ENCODE measurements around the gene DOCK4.

Gene DOCK4

DNA sequence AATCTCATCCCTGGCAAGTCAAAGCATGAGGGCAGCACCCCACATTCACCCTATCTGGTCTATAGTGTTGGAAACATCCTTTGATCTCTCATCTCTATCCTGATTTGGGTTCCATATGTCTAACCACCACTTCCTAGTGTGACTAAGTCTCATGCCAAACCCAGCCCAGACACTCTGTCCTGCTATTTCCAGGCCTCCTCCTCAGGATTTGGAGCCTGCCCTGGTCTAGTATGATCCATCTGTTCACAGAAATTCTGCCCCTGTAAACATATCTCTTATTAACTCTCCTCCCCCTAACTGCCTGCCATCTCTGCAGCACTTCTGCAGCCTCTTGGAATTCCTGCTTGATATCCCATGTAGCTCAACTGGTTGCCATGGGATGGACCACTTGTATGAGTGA is 323.0 kb downstream of the DOCK4 start:
- no peak for DNase-seq

DNA sequence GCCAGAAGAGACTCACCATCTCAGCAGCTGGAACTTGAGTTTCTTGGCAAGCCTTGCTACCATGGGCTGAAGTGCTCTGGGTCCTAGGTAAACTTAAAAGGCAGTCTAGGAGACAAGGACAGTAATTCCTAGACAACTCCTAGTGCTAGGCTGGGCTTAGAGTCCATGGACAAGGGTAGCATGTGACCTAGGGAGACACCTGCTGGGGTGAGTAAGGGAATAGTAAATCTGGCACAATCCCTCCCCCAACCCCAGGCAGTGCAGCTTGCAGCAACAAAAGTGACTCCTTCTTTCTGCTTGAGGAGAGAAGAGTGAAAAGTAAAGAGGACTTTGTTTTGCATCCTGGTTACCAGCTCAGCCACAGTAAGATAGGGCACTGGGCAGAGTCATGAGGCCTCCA is 327.4 kb downstream of the DOCK4 start:
- DNase-seq, result no peak

DNA sequence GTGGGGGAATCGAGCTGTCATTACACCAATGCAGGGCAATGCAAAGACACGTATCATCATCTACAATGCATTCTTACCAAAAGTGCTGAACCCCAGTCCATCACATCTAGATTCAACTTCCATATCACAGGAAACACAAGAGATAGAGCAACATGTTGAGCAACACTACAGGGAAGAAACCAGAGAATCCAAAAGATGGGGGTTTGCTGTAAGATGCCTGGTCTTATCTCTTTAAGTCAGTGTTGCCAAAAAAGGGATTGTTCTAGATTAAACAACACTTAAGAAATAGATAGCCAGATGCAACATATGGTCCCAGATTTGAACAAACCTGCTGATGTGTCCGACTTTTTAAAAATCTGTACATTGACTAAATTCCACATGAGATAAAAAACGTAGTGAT is 328.3 kb downstream of the DOCK4 start:
- DNase-seq, result no peak

DNA sequence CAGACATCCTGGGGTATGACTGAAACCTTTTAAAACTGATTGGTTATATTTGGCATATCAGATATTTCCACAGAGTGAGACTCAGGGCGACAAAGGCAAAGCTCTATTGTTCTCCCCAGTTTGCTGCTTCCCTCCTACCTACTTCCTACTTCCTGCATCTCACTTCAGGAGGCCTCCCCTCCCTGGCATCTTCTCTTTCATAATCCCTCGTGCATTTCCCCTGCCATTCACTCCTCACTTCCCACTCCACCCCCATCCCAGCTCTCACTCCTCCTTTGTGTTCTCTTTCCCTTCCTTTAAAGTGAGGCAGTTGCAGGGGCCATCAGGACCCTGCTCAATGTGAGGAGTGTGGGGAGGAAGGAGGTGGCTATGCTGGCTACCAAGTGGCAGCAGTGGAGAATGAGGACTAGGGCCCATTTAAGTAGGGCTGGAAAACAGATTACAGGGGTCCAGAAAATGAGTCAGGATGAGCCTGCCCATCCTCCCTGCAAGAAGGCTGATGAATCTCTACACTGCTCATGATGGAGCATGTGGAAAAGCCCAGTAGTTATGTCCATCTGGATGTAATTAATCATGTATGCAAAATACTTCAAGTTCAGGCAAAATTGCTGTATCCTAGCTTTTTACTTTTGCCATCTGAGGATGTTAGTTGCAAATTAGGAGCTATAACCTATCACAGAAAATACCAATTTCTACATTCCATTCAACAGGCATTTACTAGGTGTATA is 332.1 kb downstream of the DOCK4 start:
- DNase-seq, result no peak

DNA sequence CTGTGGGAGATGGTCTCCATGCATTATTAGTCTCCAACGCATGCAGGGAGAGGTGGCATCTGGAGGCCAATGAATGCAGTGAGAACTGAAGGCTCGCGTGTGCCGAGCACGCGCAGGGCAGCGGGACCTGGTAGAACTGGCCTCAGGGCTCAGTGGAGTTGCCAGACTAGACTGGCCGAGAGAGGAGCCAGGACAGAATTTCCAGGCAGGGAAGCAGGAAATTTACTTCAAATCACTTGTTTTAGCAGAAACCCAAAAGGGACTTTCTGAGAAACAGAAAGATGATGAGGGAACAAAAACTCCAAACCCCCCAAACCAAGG is 332.9 kb downstream of the DOCK4 start:
- no peak for DNase-seq

DNA sequence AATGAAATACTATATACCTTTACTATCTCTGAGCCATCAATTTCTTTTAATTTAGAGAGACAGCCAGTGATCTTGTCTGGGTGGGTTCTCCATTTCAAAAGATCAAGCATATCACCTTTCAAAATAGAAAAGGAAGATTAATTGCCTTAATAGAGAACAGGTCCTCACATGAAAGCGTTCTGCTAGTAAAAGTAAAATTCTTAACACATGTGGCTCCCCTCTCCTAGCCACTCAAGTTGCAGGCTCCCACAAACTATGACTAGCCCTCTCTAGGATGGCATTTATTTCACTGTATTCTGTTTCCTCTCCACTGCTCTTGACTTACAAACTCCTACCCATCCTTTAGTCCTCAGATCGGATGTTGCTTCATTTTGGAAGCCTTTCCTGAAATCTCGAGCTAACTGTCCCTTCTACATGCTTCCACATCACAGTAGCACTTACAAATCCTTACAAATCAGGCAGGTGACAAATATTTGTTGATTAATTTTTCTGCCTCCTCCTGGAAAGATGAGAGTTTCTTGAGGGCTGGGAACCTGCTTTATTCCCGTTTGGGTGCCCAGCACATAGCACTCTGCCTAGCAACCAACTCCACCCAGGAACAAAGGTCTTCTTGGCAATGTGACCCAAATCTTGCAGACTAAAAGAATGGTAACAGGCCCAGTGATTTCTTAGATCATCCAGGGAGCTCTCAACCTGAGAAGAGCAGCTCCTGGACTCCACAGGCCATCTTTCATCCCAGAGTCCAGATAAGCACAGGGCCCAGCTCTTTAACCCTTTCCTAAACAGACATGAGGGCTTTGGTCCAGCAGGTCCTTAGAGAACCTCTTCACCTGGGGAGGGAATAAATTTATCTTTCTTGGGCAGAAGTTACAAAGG is 333.5 kb downstream of the DOCK4 start:
- no peak for DNase-seq

DNA sequence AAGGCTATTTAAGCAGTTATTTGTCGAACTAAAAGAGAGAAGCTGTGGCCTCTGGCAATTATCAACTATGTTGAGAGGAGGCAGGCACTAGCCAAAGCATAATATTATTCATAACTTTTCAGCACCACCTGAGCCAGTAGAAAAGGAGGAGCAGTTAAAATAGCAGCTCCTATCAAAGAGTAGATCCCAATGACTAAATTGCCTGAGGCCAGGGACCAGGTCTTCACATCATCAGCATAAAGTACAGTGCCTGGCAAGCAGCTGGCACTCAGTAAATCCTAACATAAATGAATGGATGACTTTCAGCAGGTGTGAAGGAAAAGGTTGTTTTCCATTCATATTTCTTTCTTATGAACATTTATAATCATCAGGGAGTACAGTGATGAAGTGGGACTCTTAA is 334.9 kb downstream of the DOCK4 start:
- no peak for DNase-seq

DNA sequence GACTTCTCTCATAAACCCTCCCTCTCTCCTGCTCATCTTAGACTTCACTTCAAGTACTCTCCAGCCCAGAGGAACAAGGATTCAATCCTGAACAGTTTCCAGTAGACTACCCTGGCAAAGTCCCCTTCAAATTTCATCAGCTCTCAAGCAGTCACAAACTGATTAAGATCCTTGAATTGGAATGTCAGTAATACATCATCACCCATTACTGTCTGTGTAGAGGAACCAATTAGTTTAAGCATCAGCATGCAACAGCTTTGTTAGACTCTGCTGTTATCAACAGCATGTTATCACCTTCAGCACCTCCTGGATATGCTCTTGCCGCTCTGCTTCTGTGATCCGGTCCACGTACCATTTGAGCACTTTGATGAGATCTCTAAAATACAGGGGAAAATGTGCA is 336.9 kb downstream of the DOCK4 start:
- no peak for DNase-seq

DNA sequence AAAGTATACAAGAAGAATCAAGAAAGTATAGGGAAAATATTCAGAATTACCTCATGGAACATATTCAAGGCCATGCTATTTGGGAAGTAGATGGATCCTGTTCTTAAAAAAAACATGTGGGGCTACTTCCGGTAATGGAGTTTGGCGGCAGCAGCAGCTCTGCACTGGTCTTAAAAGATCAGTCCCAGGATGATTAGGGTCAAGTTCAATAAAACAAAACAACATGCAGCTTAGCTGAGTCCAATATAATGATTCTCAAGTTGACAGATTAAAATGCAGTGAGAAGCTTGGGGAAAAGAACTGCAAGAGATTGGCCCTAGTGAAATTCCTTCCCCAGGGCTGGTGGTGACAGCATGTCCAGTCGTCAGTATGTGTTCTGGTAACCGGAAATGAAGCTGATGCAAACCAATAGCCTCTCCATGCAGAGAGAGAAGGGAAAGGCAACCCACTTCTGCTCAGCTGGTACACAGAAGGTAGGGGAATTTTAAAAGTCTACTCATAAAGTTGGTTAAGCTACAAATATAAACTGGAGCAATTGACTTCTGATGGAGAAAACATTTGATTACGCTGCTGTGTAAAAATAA is 338.8 kb downstream of the DOCK4 start:
- DNase-seq, result no peak

DNA sequence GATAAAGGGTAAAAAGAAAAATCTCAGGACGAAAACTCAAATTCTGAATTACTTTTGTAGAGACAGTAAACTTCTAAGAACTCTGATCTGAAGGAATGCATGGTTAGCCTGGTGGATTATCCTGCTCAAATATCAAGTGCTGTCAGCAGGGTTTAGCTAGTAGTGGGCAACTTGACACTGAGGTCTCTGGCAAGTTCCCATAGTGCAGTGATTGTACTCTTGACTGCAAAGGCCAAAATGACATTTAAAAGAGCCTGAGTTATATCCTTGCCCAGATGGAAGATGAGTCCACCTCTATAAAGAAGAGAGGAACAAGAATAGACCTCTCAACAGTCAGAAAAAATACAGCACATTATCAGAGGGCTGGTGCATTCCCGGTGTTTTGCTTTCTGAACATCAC is 339.4 kb downstream of the DOCK4 start:
- no peak for DNase-seq

DNA sequence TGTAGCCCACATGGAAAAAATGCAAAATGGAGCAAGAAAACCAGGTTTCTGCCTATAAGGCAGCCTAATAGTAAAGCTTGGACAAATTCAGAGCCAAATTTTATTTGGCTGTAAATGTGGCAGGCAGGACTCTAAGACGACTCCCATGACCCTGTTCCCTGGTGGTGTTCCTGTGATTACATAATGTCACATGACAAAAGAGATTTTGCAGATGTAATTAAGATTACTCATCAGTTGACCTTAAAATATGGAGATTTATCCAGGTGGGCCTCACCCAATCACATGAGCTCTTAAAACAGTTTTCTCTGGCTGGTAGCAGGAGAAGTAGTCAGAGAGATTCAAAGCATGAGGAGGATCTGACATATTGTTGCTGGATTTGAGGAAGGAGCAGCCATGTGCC is 340.8 kb downstream of the DOCK4 start:
- DNase-seq, result no peak

DNA sequence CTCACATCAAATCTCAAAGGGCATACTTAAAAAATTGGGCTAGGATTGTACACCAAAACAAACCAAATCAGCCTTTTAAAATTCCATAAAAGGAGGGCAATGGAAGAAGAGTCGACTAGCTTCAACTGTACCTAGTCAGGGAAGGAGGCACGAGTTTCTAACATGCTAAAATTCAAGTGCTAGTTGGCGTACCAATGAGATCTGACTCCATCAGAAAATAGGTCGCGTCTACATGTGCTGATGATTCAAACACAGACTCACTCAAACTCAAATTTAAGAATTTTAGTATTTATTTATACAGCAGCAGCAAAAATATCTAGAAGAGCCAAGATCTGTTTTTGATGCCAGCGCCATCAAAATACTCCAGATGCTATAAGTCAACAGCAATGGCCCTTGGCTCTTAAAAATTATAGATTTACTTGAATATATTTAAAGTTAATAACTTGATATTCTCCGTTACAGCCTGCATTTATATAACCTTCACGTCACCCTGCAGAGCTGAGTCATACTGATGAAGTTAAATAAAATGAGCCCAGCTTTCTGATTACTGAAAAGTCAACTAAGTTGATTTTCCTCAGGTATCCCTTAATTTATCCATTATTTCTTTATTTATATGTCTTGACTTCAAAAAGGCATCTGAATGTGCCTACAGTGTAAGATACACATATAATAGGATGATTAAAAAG is 341.8 kb downstream of the DOCK4 start:
- DNase-seq, result no peak

DNA sequence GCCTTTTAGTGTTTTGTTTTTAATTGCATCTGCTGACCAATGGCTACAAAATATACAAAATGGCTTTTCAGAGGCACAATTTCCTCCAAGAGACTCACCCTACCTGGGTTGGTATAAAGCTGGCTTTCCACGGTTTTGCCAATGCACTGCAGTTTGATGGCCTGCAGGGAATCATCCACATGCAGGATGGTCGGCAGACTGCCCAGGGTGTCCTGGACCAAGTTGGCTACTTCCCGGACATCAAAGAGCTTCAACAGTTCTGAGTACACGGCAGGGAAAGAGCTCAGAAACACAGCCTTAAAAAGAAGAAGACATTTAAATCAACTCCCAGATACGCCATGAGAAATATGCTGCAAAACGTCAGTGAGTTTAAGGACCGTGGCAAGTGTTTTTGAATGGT is 342.9 kb downstream of the DOCK4 start:
- no peak for DNase-seq

DNA sequence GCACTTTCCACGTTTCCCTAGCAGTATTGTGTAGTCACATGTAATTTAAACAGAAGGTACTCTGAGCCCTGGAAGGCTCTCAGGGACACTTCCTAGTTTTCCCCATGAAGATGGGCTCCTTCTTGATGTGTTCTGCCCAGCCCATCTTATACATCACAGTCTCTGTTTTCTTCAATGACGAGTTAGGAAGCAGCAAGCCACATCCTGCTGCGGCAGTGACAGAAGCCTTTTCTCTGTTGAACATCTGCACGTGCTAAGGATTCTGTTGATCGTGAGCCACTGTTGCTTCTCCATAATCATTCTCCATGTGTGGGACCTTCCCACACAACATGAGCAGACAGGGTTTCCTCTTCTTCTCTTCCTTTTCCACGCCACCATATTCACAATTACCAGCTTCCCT is 346.0 kb downstream of the DOCK4 start:
- DNase-seq, result no peak

DNA sequence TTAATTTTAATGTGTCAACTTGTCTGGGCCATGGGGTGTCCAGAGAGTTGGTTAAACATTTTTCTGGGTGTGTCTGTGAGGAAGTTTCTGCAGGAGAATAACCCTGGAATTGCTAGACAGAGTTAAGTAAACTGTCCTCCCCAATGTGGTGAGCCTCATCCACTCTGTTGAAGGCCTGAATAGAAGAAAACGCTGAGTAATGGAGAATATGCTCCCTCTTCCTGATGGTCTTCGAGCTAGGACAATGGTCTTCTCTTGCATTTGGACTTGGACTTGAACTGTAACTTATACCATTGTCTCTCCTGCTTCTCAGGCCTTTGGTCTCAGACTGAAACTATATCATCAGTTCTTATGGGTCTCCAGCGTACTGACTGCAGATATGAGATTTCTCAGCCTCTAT is 347.9 kb downstream of the DOCK4 start:
- no peak for DNase-seq

DNA sequence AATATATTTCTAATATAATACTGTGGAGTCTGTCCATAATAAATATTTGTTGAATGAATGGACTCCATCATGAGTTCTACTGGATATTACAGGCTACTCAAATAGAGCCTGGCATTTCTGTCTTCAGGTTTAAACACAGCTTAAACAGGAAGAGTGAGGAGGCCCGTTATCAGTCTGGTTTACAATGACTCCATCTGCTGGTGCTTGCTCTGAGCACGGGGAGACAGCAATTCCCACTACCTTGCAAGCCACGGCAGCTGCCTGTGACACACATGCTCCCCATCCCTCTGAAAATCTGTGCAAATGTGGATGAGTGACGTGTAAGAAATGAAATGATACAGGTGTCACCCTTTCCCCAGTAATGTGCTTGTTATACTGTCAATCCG is 350.4 kb downstream of the DOCK4 start:
- no peak for DNase-seq

DNA sequence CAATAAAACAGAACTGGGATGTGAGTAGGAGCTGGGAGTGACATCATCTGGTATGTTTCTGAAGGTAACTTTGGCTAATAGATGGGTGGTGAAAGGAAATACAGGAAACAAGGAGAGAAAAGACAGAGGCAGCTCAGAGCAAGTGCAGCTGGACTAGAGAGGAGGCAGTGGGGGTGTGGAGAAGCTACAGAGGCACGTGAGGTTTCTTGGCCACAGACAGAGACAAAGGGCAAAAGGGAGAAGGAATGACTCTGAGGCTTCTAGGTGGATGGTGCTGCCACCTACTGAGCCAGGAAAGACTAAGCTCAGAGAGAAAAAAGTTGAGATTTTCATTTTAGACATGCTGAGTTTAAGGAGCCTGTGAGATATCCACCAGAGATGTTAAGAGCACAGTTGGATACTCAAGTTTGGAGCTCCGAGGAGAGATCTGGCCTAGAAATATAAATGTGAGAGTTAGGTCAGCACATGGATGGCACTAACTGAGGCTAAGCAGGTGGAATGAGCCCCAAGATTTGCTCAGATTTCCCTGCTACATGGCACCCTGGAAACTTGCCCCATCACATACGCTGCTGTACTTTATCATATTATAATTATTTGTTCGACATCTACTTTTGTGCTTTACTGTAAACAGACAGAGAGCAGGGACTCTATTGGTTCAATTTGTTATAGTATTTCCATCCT is 350.9 kb downstream of the DOCK4 start:
- DNase-seq, result no peak

DNA sequence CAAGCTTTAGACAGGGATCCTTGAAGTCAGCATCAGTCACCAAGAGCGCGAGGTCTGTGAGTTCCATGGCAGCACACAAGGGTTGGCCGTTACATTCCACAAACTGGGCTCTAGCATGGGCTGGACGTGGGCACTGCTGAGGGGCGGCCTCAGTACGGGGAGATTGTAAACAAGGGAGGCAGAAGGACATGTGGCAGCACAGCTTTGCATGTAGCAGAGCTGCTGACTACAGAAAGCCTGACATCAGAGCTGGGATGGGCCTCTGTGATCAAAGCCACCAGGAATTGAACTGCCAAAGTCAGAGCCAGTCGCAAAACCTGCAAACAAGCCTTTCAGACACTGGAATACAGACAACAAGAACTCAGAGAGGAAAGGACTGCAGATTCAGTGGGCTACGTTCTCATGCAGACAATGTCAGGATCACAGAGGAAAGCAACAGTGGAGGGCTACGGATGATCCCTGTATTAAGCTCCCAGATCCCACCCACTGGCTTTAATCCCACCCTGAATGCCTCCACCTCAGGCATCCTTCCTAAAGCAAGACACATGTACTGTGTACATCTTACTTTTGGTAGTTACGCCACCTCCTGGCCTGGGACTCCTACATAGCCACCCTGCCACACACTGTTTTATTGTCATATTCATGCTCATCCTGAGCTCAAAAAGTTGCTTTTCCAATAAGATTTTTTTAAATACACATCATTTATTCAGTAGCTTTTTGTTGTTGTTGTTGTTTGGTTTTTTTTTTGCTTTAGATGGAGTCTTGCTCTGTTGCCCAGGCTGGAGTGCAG is 352.8 kb downstream of the DOCK4 start:
- DNase-seq, result no peak

DNA sequence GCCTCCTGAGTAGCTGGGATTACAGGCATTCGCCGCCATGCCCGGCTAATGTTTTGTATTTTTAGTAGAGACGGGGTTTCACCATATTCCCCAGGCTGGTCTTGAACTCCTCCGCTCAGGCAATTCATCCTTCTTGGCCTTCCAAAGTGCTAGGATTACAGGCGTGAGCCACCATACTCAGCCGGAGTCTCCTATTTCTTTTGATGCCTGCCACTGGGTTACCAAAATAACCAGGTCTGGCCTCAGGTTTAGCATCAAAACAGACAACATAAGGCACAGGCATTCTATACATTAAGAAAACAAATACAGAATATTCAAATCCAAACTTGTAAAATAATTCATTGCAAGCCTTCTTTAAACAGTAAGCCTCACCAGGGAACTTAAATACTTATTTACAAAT is 354.1 kb downstream of the DOCK4 start:
- DNase-seq, result no peak

DNA sequence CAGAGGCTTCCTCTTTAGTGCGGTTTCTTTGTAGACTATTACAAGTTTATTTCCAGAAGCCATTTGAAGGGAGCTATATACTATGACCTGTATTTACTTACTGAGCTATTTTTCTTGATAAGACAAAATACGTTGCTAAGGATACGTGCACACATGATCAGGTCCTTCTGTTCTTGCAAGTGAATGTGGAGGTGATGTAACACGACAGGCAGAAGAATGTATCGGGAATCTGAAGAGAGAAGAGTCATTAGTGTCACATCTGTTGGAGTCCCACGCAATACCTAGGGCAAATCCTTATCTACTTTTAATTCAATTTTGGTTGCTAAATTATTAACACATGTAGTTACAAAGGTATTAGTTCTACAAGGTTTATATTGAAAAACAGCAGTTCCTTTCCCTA is 359.3 kb downstream of the DOCK4 start:
- DNase-seq, result no peak

DNA sequence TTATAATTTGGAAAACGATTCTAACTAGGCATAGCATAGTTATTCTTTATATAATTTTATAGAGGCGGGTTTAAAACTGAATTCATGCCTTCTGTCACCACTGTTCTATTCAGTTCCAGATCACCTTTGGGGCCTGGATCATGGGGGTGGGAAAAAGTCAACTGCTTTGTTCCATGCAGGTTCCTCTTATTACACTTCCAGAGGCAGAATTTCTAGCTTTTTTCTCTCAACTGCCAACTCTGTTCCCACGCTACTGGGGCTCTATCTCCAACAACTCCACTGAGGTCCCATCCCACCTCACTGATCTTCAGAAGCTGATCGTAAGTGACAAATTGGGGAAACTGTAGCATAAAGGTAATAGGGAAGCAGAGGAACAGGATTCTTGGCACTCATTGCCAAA is 360.3 kb downstream of the DOCK4 start:
- DNase-seq, result no peak

Data from T-helper 1 cell (primary cell).